GM23338 (cell line): ENCODE results near the gene IL1RAPL2. TPM values are rescaled to one million over a fixed set of nuclear protein-coding genes. Genes with fewer than 3 reads are reported as not detected.

Source experiments
- ATAC-seq: fragments of 200-7000 bp; cut with Tn5 transposase; 3 replicates; pipeline ENCODE4 v1.9.1; 2020
- DNase-seq: peaks from one replicate; pipeline ENCODE4 v3.0.0-alpha.2; 2015; ENCODE audit warnings: low spot score
- H2AFZ ChIP-seq: fragments of 200-600 bp; sonication (generic); 2 replicates; pipeline ENCODE4 v1.8.0; 2016; ENCODE audit warnings: antibody characterized with exemption, mild to moderate bottlenecking, moderate library complexity
- H3F3A ChIP-seq: fragments of 200-600 bp; sonication (generic); replicated peaks from 2 replicates; pipeline ENCODE4 v1.8.0; 2017; ENCODE audit warnings: antibody characterized with exemption, mixed run types, low read depth
- H3K27ac ChIP-seq: fragments of 200-600 bp; sonication (generic); 2 replicates; pipeline ENCODE4 v1.6.1; 2016; ENCODE audit warnings: low read depth
- H3K27me3 ChIP-seq: fragments of 200-600 bp; sonication (generic); 2 replicates; pipeline ENCODE4 v1.8.0; 2016; ENCODE audit warnings: mild to moderate bottlenecking, mixed run types, moderate library complexity; ENCODE audit not compliant: insufficient read depth
- H3K36me3 ChIP-seq: fragments of 200-600 bp; sonication (generic); 2 replicates; pipeline ENCODE4 v1.8.0; 2016; ENCODE audit warnings: mild to moderate bottlenecking; ENCODE audit not compliant: insufficient read depth
- H3K4me1 ChIP-seq: fragments of 200-600 bp; sonication (generic); 2 replicates; pipeline ENCODE4 v1.8.0; 2016; ENCODE audit warnings: mild to moderate bottlenecking, moderate library complexity; ENCODE audit not compliant: insufficient read depth
- H3K4me2 ChIP-seq: fragments of 200-600 bp; sonication (generic); 2 replicates; pipeline ENCODE4 v1.7.1; 2017; ENCODE audit warnings: mixed run types
- H3K4me3 ChIP-seq: fragments of 200-600 bp; sonication (generic); 2 replicates; pipeline ENCODE4 v1.6.1; 2016; ENCODE audit warnings: mixed run types
- H3K79me2 ChIP-seq: fragments of 200-600 bp; sonication (generic); replicated peaks from 2 replicates; pipeline ENCODE4 v1.8.0; 2017; ENCODE audit warnings: mild to moderate bottlenecking; ENCODE audit not compliant: insufficient read depth
- H3K9me2 ChIP-seq: fragments of 200-600 bp; sonication (generic); 2 replicates; pipeline ENCODE4 v1.8.0; 2017; ENCODE audit not compliant: insufficient read depth
- H4K20me1 ChIP-seq: fragments of 200-600 bp; sonication (generic); replicated peaks from 2 replicates; pipeline ENCODE4 v1.8.0; 2017; ENCODE audit warnings: mild to moderate bottlenecking; ENCODE audit not compliant: insufficient read depth
- H3K27ac Mint-ChIP-seq: 2 replicates; pipeline ENCODE4 v1.8.0; 2020; ENCODE audit warnings: inconsistent platforms, mild to moderate bottlenecking, moderate library complexity, mixed read lengths
- H3K27me3 Mint-ChIP-seq: 3 replicates; pipeline ENCODE4 v1.8.0; 2022; ENCODE audit warnings: low read depth, mild to moderate bottlenecking, moderate library complexity, mixed read lengths, inconsistent platforms; ENCODE audit not compliant: insufficient read depth, poor library complexity
- H3K36me3 Mint-ChIP-seq: 3 replicates; pipeline ENCODE4 v1.8.0; 2021; ENCODE audit warnings: low read depth, mild to moderate bottlenecking, inconsistent platforms, moderate library complexity, mixed read lengths
- H3K4me1 Mint-ChIP-seq: 3 replicates; pipeline ENCODE4 v1.8.0; 2020; ENCODE audit warnings: mild to moderate bottlenecking, inconsistent platforms, mixed read lengths
- H3K4me3 Mint-ChIP-seq: 3 replicates; pipeline ENCODE4 v1.8.0; 2021; ENCODE audit warnings: moderate library complexity, mild to moderate bottlenecking, inconsistent platforms, mixed read lengths
- H3K9me3 Mint-ChIP-seq: 3 replicates; pipeline ENCODE4 v1.8.0; 2020; ENCODE audit warnings: moderate library complexity, mild to moderate bottlenecking, inconsistent platforms, mixed read lengths
- CREB1 ChIP-seq: fragments of 250-450 bp; sonication (Bioruptor Pico); IDR thresholded peaks from 2 replicates; pipeline ENCODE4 v1.5.0; 2020; ENCODE audit warnings: low read depth, mild to moderate bottlenecking, moderate library complexity
- ETS1 ChIP-seq: IDR thresholded peaks from 2 replicates; pipeline ENCODE4 v1.6.1; 2016; ENCODE audit warnings: antibody characterized with exemption
- EZH2 ChIP-seq: fragments of 200-600 bp; sonication (generic); IDR thresholded peaks from one replicate; pipeline ENCODE4 v1.8.0; 2017; ENCODE audit warnings: antibody characterized with exemption, mild to moderate bottlenecking, low read depth; ENCODE audit not compliant: unreplicated experiment
- EZH2phosphoT487 ChIP-seq: fragments of 200-600 bp; sonication (generic); IDR thresholded peaks from one replicate; pipeline ENCODE4 v1.8.1; 2018; ENCODE audit warnings: antibody characterized with exemption; ENCODE audit not compliant: unreplicated experiment
- JUNB ChIP-seq: IDR thresholded peaks from one replicate; pipeline ENCODE4 v1.6.1; 2016; ENCODE audit warnings: antibody characterized with exemption; ENCODE audit not compliant: unreplicated experiment
- NANOG ChIP-seq: IDR thresholded peaks from 2 replicates; pipeline ENCODE4 v1.6.1; 2016; ENCODE audit warnings: antibody characterized with exemption, borderline replicate concordance
- POLR2AphosphoS5 ChIP-seq: IDR thresholded peaks from 2 replicates; pipeline ENCODE4 v1.6.1; 2016; ENCODE audit warnings: antibody characterized with exemption, low read depth
- STAT1 ChIP-seq: IDR thresholded peaks from one replicate; pipeline ENCODE4 v1.6.1; 2016; ENCODE audit warnings: antibody characterized with exemption; ENCODE audit not compliant: unreplicated experiment
- ZNF114 ChIP-seq: fragments of 250-450 bp; sonication (Bioruptor Pico); IDR thresholded peaks from 2 replicates; pipeline ENCODE4 v1.5.0; 2020; ENCODE audit warnings: mild to moderate bottlenecking, moderate library complexity
- ZNF331 ChIP-seq: fragments of 250-450 bp; sonication (Bioruptor Pico); IDR thresholded peaks from 2 replicates; pipeline ENCODE4 v1.5.0; 2020; ENCODE audit warnings: low read depth, mild to moderate bottlenecking, moderate library complexity
- polyA plus RNA-seq: library from polyadenylated mRNA; unstranded; fragments of >200 nt; fragmentation: Nextera tagmentation; extraction: Ambion mirVana; gene quantifications from 2 replicates; pipeline ENCODE4 v1.2.1, GENCODE V29; 2016
- total RNA-seq: library from RNA; depleted of rRNA; stranded (reverse); fragments of >200 nt; shearing (Covaris generic); gene quantifications from 2 replicates; pipeline ENCODE4 v1.2.3, GENCODE V29; 2014
- TF ChIP-seq, protein P1 (sequence below): fragments of 250-450 bp; sonication (Bioruptor Pico); IDR thresholded peaks from 2 replicates; pipeline ENCODE4 v1.5.0; 2020; ENCODE audit warnings: mild to moderate bottlenecking, moderate library complexity
- TF ChIP-seq, protein P2 (sequence below): IDR thresholded peaks from one replicate; pipeline ENCODE4 v1.6.1; 2018; ENCODE audit warnings: antibody characterized with exemption; ENCODE audit not compliant: unreplicated experiment
- TF ChIP-seq, protein P3 (sequence below), 2 experiments: fragments of 200-600 bp in 1 of 2; sonication (generic) in 1 of 2; conservative IDR thresholded peaks; 2 replicates each; pipeline versions ENCODE4 v1.5.1 to v1.6.1; 2016 to 2017; ENCODE audit warnings: antibody characterized with exemption in 2 of 2, low read depth in 2 of 2, mild to moderate bottlenecking in 2 of 2, moderate library complexity in 1 of 2

Gene IL1RAPL2
- total and polyA plus RNA-seq, 2 experiments from 2014 or later = 0.80 to 0.94 TPM

DNA sequence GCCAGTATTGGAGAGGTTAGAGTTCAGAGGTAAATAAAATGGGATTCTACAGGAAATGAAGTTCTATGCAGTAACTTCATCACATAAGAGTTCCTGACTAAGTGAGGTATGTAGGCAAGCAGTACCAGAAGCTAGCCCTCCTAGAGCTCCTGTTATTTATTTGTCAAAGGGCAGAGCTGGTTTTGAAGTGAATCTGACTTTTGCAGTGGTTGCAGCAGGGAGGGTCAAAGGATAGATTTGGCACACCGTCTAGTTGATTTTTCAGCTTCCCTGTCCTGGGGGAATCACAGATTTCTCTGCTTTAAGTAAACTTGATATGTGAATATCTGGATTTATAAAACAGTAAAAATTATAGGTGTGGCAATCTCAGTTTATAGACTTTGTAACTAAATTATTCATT is 130.7 kb downstream of the IL1RAPL2 start:
- Histone ChIP-seq H3K36me3 (no peaks in the 10 kb centered on the region), H3K4me3 (no peak overlapping the region), H3K27ac (no peak overlapping the region), H2AFZ (no peak overlapping the region), H3K4me1 (no peaks in the 10 kb centered on the region), H3K27me3 (no peaks in the 10 kb centered on the region), H3K9me2 (no peaks in the 10 kb centered on the region), H4K20me1 (no peaks in the 10 kb centered on the region), H3K79me2 (no peaks in the 10 kb centered on the region), H3K4me2 (no peak overlapping the region), H3F3A (no peaks in the 10 kb centered on the region)
- Mint-ChIP-seq H3K36me3 (no peaks in the 10 kb centered on the region), H3K9me3 (no peaks in the 10 kb centered on the region), H3K27ac (no peak overlapping the region), H3K27me3 (no peaks in the 10 kb centered on the region), H3K4me1 (no peaks in the 10 kb centered on the region; the same call in 2 of the 3 replicates), H3K4me3 (no peak overlapping the region)
- ATAC-seq (no peak), DNase-seq (no peak)
- no peak for TF ChIP-seq NANOG
- TF ChIP-seq, protein P1, sequence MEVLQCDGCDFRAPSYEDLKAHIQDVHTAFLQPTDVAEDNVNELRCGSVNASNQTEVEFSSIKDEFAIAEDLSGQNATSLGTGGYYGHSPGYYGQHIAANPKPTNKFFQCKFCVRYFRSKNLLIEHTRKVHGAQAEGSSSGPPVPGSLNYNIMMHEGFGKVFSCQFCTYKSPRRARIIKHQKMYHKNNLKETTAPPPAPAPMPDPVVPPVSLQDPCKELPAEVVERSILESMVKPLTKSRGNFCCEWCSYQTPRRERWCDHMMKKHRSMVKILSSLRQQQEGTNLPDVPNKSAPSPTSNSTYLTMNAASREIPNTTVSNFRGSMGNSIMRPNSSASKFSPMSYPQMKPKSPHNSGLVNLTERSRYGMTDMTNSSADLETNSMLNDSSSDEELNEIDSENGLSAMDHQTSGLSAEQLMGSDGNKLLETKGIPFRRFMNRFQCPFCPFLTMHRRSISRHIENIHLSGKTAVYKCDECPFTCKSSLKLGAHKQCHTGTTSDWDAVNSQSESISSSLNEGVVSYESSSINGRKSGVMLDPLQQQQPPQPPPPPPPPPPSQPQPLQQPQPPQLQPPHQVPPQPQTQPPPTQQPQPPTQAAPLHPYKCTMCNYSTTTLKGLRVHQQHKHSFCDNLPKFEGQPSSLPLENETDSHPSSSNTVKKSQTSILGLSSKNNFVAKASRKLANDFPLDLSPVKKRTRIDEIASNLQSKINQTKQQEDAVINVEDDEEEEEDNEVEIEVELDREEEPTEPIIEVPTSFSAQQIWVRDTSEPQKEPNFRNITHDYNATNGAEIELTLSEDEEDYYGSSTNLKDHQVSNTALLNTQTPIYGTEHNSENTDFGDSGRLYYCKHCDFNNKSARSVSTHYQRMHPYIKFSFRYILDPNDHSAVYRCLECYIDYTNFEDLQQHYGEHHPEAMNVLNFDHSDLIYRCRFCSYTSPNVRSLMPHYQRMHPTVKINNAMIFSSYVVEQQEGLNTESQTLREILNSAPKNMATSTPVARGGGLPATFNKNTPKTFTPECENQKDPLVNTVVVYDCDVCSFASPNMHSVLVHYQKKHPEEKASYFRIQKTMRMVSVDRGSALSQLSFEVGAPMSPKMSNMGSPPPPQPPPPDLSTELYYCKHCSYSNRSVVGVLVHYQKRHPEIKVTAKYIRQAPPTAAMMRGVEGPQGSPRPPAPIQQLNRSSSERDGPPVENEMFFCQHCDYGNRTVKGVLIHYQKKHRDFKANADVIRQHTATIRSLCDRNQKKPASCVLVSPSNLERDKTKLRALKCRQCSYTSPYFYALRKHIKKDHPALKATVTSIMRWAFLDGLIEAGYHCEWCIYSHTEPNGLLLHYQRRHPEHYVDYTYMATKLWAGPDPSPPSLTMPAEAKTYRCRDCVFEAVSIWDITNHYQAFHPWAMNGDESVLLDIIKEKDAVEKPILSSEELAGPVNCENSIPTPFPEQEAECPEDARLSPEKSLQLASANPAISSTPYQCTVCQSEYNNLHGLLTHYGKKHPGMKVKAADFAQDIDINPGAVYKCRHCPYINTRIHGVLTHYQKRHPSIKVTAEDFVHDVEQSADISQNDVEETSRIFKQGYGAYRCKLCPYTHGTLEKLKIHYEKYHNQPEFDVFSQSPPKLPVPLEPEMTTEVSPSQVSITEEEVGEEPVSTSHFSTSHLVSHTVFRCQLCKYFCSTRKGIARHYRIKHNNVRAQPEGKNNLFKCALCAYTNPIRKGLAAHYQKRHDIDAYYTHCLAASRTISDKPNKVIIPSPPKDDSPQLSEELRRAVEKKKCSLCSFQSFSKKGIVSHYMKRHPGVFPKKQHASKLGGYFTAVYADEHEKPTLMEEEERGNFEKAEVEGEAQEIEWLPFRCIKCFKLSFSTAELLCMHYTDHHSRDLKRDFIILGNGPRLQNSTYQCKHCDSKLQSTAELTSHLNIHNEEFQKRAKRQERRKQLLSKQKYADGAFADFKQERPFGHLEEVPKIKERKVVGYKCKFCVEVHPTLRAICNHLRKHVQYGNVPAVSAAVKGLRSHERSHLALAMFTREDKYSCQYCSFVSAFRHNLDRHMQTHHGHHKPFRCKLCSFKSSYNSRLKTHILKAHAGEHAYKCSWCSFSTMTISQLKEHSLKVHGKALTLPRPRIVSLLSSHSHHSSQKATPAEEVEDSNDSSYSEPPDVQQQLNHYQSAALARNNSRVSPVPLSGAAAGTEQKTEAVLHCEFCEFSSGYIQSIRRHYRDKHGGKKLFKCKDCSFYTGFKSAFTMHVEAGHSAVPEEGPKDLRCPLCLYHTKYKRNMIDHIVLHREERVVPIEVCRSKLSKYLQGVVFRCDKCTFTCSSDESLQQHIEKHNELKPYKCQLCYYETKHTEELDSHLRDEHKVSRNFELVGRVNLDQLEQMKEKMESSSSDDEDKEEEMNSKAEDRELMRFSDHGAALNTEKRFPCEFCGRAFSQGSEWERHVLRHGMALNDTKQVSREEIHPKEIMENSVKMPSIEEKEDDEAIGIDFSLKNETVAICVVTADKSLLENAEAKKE = no peak
- TF ChIP-seq STAT1 = no peak
- TF ChIP-seq ETS1 = no peak
- TF ChIP-seq EZH2phosphoT487 = no peak
- no peak for TF ChIP-seq CREB1 (CRISPR knock-in tag)
- TF ChIP-seq, protein P2, sequence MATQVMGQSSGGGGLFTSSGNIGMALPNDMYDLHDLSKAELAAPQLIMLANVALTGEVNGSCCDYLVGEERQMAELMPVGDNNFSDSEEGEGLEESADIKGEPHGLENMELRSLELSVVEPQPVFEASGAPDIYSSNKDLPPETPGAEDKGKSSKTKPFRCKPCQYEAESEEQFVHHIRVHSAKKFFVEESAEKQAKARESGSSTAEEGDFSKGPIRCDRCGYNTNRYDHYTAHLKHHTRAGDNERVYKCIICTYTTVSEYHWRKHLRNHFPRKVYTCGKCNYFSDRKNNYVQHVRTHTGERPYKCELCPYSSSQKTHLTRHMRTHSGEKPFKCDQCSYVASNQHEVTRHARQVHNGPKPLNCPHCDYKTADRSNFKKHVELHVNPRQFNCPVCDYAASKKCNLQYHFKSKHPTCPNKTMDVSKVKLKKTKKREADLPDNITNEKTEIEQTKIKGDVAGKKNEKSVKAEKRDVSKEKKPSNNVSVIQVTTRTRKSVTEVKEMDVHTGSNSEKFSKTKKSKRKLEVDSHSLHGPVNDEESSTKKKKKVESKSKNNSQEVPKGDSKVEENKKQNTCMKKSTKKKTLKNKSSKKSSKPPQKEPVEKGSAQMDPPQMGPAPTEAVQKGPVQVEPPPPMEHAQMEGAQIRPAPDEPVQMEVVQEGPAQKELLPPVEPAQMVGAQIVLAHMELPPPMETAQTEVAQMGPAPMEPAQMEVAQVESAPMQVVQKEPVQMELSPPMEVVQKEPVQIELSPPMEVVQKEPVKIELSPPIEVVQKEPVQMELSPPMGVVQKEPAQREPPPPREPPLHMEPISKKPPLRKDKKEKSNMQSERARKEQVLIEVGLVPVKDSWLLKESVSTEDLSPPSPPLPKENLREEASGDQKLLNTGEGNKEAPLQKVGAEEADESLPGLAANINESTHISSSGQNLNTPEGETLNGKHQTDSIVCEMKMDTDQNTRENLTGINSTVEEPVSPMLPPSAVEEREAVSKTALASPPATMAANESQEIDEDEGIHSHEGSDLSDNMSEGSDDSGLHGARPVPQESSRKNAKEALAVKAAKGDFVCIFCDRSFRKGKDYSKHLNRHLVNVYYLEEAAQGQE = no peak
- no peak for TF ChIP-seq EZH2
- TF ChIP-seq, protein P3, sequence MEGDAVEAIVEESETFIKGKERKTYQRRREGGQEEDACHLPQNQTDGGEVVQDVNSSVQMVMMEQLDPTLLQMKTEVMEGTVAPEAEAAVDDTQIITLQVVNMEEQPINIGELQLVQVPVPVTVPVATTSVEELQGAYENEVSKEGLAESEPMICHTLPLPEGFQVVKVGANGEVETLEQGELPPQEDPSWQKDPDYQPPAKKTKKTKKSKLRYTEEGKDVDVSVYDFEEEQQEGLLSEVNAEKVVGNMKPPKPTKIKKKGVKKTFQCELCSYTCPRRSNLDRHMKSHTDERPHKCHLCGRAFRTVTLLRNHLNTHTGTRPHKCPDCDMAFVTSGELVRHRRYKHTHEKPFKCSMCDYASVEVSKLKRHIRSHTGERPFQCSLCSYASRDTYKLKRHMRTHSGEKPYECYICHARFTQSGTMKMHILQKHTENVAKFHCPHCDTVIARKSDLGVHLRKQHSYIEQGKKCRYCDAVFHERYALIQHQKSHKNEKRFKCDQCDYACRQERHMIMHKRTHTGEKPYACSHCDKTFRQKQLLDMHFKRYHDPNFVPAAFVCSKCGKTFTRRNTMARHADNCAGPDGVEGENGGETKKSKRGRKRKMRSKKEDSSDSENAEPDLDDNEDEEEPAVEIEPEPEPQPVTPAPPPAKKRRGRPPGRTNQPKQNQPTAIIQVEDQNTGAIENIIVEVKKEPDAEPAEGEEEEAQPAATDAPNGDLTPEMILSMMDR (conservative IDR thresholded peaks at IDR 0.05; ENCODE audit: low read depth in 2 of 2) = no peak
- no peak for TF ChIP-seq ZNF331
- no peak for TF ChIP-seq ZNF114 (CRISPR knock-in tag)
- no peak for TF ChIP-seq JUNB
- TF ChIP-seq POLR2AphosphoS5 = no peak
